VCaP (cell line): ENCODE data around the gene CRACDL.

Source experiments
- H3K27ac ChIP-seq: fragments of 450-650 bp; 2 replicates; pipeline ENCODE4 v1.5.1; 2017
- CTCF ChIP-seq: fragments of 450-650 bp; conservative IDR thresholded peaks from 2 replicates; pipeline ENCODE4 v1.5.1; 2017; ENCODE audit warnings: mild to moderate bottlenecking, moderate library complexity

Gene CRACDL

GRCh38 chr2:98896944-98897343, 39.1 kb downstream of the CRACDL start:
- TF ChIP-seq CTCF, result no peak
- no peak overlapping the region for H3K27ac ChIP-seq

- H3K27ac ChIP-seq, result no peak overlapping the region
- TF ChIP-seq CTCF, result no peak
These were observed 39.6 kb downstream of the CRACDL start for GRCh38 chr2:98896416-98896815.

GRCh38 chr2:98895901-98896300, 40.1 kb downstream of the CRACDL start:
- H3K27ac ChIP-seq, result no peak overlapping the region
- no peak for TF ChIP-seq CTCF

- no peak for TF ChIP-seq CTCF
- no peak overlapping the region for H3K27ac ChIP-seq
These were observed 40.8 kb downstream of the CRACDL start for GRCh38 chr2:98895221-98895620.

GRCh38 chr2:98894331-98895000, 41.6 kb downstream of the CRACDL start:
- TF ChIP-seq CTCF, result no peak
- H3K27ac ChIP-seq, result no peak overlapping the region

- H3K27ac ChIP-seq, result no peak overlapping the region
- TF ChIP-seq CTCF, result no peak
These were observed 42.1 kb downstream of the CRACDL start for GRCh38 chr2:98893911-98894321.

- no peak overlapping the region for H3K27ac ChIP-seq
- TF ChIP-seq CTCF, result no peak
These were observed 43.2 kb downstream of the CRACDL start for GRCh38 chr2:98892871-98893270.
